Smooth muscle cell (in vitro differentiated cells): ENCODE data around the gene IQSEC3. TPM values are rescaled to one million over a fixed set of nuclear protein-coding genes. Genes with fewer than 3 reads are reported as not detected.

ENCODE experiments used
- DNase-seq: peaks from one replicate; lab custom pipeline; 2025; ENCODE audit not compliant: unreplicated experiment; lab: John Stamatoyannopoulos, UW
- H2AFZ ChIP-seq: fragments of 200-600 bp; sonication (generic); 2 replicates; pipeline ENCODE4 v1.6.0; 2016; ENCODE audit warnings: antibody characterized with exemption, low read depth, mild to moderate bottlenecking
- H3F3A ChIP-seq: fragments of 200-600 bp; sonication (generic); 2 replicates; pipeline ENCODE4 v1.6.0; 2017; ENCODE audit warnings: antibody characterized with exemption, low read depth
- H3K27ac ChIP-seq: fragments of 200-600 bp; sonication (generic); 2 replicates; pipeline ENCODE4 v1.5.1; 2016; ENCODE audit warnings: low read depth, mild to moderate bottlenecking
- H3K27me3 ChIP-seq: fragments of 200-600 bp; sonication (generic); 2 replicates; pipeline ENCODE4 v1.6.1; 2016; ENCODE audit warnings: low read depth, mild to moderate bottlenecking
- H3K36me3 ChIP-seq: fragments of 200-600 bp; sonication (generic); 2 replicates; pipeline ENCODE4 v1.5.1; 2016; ENCODE audit warnings: low read depth
- H3K4me1 ChIP-seq: fragments of 200-600 bp; sonication (generic); 2 replicates; pipeline ENCODE4 v1.5.1; 2016; ENCODE audit warnings: low read depth
- H3K4me2 ChIP-seq: fragments of 200-600 bp; sonication (generic); 2 replicates; pipeline ENCODE4 v1.6.0; 2016; ENCODE audit warnings: mild to moderate bottlenecking
- H3K4me3 ChIP-seq: fragments of 200-600 bp; sonication (generic); 2 replicates; pipeline ENCODE4 v1.5.1; 2016; ENCODE audit warnings: mild to moderate bottlenecking
- H3K79me2 ChIP-seq: fragments of 200-600 bp; sonication (generic); 2 replicates; pipeline ENCODE4 v1.6.0; 2016; ENCODE audit warnings: low read depth, mild to moderate bottlenecking
- H3K9ac ChIP-seq: fragments of 200-600 bp; sonication (generic); 2 replicates; pipeline ENCODE4 v1.6.0; 2016; ENCODE audit warnings: low read depth
- H3K9me3 ChIP-seq: fragments of 200-600 bp; sonication (generic); replicated peaks from 2 replicates; pipeline ENCODE4 v1.5.1; 2016; ENCODE audit warnings: low read depth
- H4K20me1 ChIP-seq: fragments of 200-600 bp; sonication (generic); 2 replicates; pipeline ENCODE4 v1.6.0; 2016; ENCODE audit warnings: low read depth
- CTCF ChIP-seq: fragments of 200-600 bp; sonication (generic); IDR thresholded peaks from 2 replicates; pipeline ENCODE4 v1.5.1; 2017; ENCODE audit warnings: borderline replicate concordance, mild to moderate bottlenecking, antibody characterized with exemption; ENCODE audit not compliant: insufficient read depth, poor library complexity, severe bottlenecking
- WGBS: methylation state at CpG from one replicate; pipeline ENCODE4 v1.1.7; 2016; ENCODE audit warnings: low lambda C conversion rate; 5-methylcytosine and 5-hydroxymethylcytosine counted together
- polyA plus RNA-seq: library from polyadenylated mRNA; unstranded; fragments of >200 nt; fragmentation: Nextera tagmentation; extraction: Ambion mirVana; gene quantifications from 2 replicates; pipeline ENCODE4 v1.2.1, GENCODE V29; 2016
- total RNA-seq: library from RNA; depleted of rRNA; stranded (reverse); fragments of >200 nt; gene quantifications from 2 replicates; pipeline ENCODE4 v1.2.3, GENCODE V29; 2014

Gene IQSEC3
- total and polyA plus RNA-seq, 2 experiments from 2014 or later, result 0.72 to 2.4 TPM

- no peaks in the 10 kb centered on the region for H3K36me3 ChIP-seq
Measured at GRCh38 chr12:162467-163307, 96.1 kb downstream of the IQSEC3 start.

GRCh38 chr12:163406-163986 is 96.9 kb downstream of the IQSEC3 start:
- Histone ChIP-seq H3K4me1 (peaks cover 15% of the 10 kb centered on the region), H2AFZ (no peak overlapping the region), H3K4me2 (no peak overlapping the region), H3K9me3 (no peaks in the 10 kb centered on the region), H3K27me3 (no peaks in the 10 kb centered on the region), H3K36me3 (no peaks in the 10 kb centered on the region), H4K20me1 (no peaks in the 10 kb centered on the region), H3K4me3 (no peak overlapping the region), H3K79me2 (no peaks in the 10 kb centered on the region), H3F3A (no peaks in the 10 kb centered on the region), H3K9ac (no peak overlapping the region), H3K27ac (no peak overlapping the region)
- no peak for DNase-seq
- 79% methylated on average over 26 of the region's 26 CpGs for WGBS
- TF ChIP-seq CTCF, result no peak

More at GRCh38 chr12:162467-163307, 96.1 kb downstream of the IQSEC3 start:
- Histone ChIP-seq H3K27ac (no peak overlapping the region), H3K4me3 (no peak overlapping the region), H3K27me3 (no peaks in the 10 kb centered on the region), H4K20me1 (no peaks in the 10 kb centered on the region), H3K9me3 (no peaks in the 10 kb centered on the region), H3K4me1 (peaks cover 15% of the 10 kb centered on the region), H3F3A (no peaks in the 10 kb centered on the region), H3K9ac (no peak overlapping the region), H3K79me2 (no peaks in the 10 kb centered on the region), H3K4me2 (no peak overlapping the region), H2AFZ (no peak overlapping the region)
- WGBS, result 69% methylated on average over 12 of the region's 18 CpGs
- TF ChIP-seq CTCF, result no peak
- no peak for DNase-seq

GRCh38 chr12:164207-164606 is 97.6 kb downstream of the IQSEC3 start:
- H3K36me3 ChIP-seq, result no peaks in the 10 kb centered on the region
- no peak overlapping the region for H3K4me2 ChIP-seq
- H3K4me1 ChIP-seq, result peaks cover 21% of the 10 kb centered on the region
- 77% methylated on average over 7 of the region's 7 CpGs for WGBS
- H3F3A ChIP-seq, result no peaks in the 10 kb centered on the region
- H3K27ac ChIP-seq, result no peak overlapping the region
- no peak overlapping the region for H3K9ac ChIP-seq
- H3K79me2 ChIP-seq, result no peaks in the 10 kb centered on the region
- no peaks in the 10 kb centered on the region for H3K9me3 ChIP-seq
- H2AFZ ChIP-seq, result no peak overlapping the region
- H4K20me1 ChIP-seq, result no peaks in the 10 kb centered on the region
- TF ChIP-seq CTCF, result no peak
- DNase-seq, result no peak
- H3K27me3 ChIP-seq, result no peaks in the 10 kb centered on the region
- H3K4me3 ChIP-seq, result no peak overlapping the region
